HL-60/S4 treated with retinoic acid at 250 ng/mL for 4 days and 3 days (cell line): ENCODE data around the gene BRCA1.
"Not testable (repeated sequence)": the region's sequence is repeated elsewhere in the genome, so short reads cannot be mapped to it uniquely, and the experiment has no call there.

ENCODE experiments used
- in situ Hi-C: fragments of 300-500 bp; cut with MboI; formaldehyde crosslinking; loops from 2 replicates; pipeline ENCODE4 v1.7.0; 2022; ENCODE audit warnings: low sequenced_read_pairs

BRCA1 gene

GRCh38 chr17:43134774-43135453 is 9.8 kb upstream of the BRCA1 start:
- in situ Hi-C loops = no loop called here

GRCh38 chr17:43133439-43133838 is 8.3 kb upstream of the BRCA1 start:
- in situ Hi-C loops = not testable (repeated sequence)

- in situ Hi-C loops = no loop called here
These were observed 7.0 kb upstream of the BRCA1 start for GRCh38 chr17:43132117-43132516.

GRCh38 chr17:43129671-43130010 is 4.5 kb upstream of the BRCA1 start:
- in situ Hi-C loops = no loop called here

- in situ Hi-C loops = not testable (repeated sequence)
These were observed 2.2 kb upstream of the BRCA1 start for GRCh38 chr17:43127333-43127876.

- in situ Hi-C loops = no loop called here
These were observed 1.7 kb upstream of the BRCA1 start for GRCh38 chr17:43126911-43127290.

GRCh38 chr17:43125967-43126910 is 1.1 kb upstream of the BRCA1 start:
- in situ Hi-C loops = no loop called here

GRCh38 chr17:43118679-43119615 is 6.2 kb downstream of the BRCA1 start:
- in situ Hi-C loops = no loop called here

- in situ Hi-C loops = no loop called here
These were observed 11.0 kb downstream of the BRCA1 start for GRCh38 chr17:43114151-43114552.

GRCh38 chr17:43106552-43106951 is 18.6 kb downstream of the BRCA1 start:
- in situ Hi-C loops = no loop called here

GRCh38 chr17:43105146-43105545 is 20.0 kb downstream of the BRCA1 start:
- in situ Hi-C loops = no loop called here

GRCh38 chr17:43104665-43105064 is 20.5 kb downstream of the BRCA1 start:
- in situ Hi-C loops = no loop called here

- in situ Hi-C loops = not testable (repeated sequence)
These were observed 29.8 kb downstream of the BRCA1 start for GRCh38 chr17:43095364-43095763.

GRCh38 chr17:43094129-43094835 is 30.9 kb downstream of the BRCA1 start:
- in situ Hi-C loops = no loop called here

- in situ Hi-C loops = no loop called here
These were observed 32.3 kb downstream of the BRCA1 start for GRCh38 chr17:43092901-43093300.

GRCh38 chr17:43090022-43090421 is 35.1 kb downstream of the BRCA1 start:
- in situ Hi-C loops = no loop called here

- in situ Hi-C loops = no loop called here
These were observed 39.7 kb downstream of the BRCA1 start for GRCh38 chr17:43085474-43085873.

GRCh38 chr17:43079641-43080302 is 45.4 kb downstream of the BRCA1 start:
- in situ Hi-C loops = no loop called here

GRCh38 chr17:43074869-43075268 is 50.3 kb downstream of the BRCA1 start:
- in situ Hi-C loops = no loop called here

GRCh38 chr17:43070872-43071271 is 54.3 kb downstream of the BRCA1 start:
- in situ Hi-C loops = no loop called here
